GM18870 (cell line): ENCODE measurements around the gene DERL3.

Experiments
- ATAC-seq: cut with Tn5 transposase; IDR thresholded peaks from one replicate; pipeline ENCODE4 v1.9.1; 2021; ENCODE audit warnings: moderate library complexity; ENCODE audit not compliant: unreplicated experiment

The DERL3 gene

DNA sequence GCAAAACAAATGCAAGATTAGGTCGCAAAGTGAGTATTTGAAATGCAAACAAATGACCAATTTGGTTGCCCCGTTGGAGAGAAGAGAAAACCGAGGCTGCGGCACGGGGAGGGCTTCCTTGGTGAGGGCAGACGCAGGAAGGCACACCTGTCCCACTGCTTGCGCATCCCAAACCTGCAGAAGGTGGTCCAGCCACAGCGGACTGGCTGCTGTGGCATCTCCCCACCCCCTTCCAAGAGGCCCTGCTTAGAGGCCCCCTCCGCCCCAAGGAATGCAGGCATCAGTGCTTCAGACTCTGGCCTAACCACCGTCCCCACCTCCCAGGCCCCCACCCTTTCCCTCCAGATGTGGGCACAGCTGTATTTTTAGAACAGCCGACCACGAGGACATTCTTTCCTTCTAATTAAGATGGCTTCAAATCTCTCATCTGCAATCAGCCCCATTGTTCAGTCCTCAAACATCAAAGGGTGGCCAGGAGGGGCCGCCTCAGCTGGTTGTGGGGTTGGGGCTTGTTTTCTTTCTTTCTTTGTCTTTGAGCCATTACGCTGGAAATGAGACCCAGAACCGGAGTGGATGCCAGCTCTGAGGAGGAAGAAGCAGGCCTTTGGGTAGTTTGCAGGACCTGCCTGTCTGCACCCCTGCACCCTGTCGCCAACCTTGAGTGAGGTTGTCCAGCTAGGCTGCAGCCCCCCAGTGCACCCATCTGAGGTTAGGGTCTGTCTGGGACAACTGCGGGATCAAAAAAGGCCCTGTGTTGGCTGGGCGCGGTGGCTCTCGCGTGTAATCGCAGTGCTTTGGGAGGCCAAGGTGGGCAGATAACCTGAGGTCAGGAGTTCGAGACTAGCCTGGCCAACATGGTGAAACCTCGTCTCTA, 9.4 kb upstream of the DERL3 start:
- ATAC-seq, result no peak

DNA sequence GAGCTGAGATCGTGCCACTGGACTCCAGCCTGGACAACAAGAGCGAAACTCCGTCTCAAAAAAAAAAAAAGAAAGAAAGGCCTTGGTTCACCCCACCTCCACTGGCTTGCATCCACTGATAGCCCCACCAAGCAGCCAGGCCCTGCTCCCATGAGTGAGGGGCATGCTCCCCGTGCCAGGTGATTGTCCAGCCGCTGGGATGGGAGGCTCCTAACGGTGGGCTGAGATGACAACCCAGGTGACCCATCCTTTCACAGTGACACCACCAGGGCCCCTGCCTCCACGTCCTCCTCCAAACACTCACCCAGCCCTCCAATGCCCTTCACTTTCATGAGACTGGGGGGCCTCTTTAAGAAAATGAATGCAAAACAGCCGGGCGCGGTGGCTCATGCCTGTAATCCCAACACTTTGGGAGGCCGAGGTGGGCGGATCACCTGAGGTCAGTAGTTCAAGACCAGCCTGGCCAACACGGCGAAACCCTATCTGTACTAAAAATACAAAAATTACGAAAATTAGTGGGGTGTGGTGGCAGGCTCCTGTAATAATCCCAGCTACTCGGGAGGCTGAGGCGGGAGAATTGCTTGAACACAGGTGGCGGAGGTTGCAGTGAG, 8.6 kb upstream of the DERL3 start:
- ATAC-seq, result no peak

DNA sequence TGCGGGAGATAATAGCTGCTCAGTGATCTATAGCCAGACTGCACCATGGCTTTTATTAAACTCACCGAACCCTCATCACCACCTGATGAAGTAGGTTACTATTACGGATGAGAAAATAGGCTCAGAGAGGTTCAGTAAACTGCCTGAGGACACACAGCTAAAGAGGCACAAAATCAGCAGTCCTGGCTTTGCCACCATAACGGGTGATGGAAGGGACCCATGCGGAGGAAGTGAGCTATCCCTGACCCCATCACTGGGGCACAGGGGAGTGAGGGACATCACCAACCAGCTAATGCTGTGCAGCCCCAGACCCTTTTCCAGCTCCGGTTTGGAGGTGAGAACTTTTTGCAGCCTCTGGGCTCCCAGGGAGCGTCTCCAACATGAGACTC, 7.3 kb upstream of the DERL3 start:
- ATAC-seq, result no peak

DNA sequence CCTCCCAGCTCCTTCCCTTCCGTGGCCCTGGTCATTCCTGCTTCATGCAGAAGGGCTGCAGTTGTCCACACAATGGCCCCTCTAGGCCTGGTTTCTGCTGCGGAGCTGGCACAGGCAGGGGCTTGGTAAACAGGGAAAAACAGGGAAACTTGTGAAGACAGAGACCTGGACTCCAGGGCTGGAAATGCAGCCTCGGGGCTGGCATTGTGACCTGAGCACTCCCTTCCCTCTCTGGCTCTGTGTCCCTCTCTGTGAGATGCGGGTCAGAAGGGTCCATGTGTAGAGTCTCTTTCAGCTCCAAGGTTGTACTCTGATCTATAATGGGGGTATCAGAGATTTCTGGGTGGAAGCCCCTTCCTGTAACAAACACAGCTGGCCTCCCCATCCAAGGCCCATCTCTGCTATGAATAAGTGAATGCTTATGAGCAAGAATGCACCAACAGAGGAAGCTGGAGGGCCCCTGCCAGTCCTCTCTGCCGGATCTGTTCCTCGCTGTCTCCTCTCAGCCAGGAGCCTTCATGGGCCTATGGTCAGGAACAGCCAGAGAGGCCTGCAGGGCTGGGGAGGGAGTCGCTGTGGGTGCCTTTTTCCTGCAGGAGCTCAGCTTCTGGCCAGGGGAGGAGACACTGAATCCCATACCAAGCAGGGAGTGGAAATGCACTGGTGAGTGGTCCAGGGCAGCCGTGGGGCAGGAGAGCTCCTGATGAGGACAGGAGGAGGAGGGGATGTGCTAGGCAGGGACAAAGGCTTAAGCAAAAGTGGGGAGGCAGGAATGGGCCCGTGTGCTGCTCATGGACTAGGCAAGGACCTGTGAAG, 6.7 kb upstream of the DERL3 start:
- ATAC-seq, result no peak

DNA sequence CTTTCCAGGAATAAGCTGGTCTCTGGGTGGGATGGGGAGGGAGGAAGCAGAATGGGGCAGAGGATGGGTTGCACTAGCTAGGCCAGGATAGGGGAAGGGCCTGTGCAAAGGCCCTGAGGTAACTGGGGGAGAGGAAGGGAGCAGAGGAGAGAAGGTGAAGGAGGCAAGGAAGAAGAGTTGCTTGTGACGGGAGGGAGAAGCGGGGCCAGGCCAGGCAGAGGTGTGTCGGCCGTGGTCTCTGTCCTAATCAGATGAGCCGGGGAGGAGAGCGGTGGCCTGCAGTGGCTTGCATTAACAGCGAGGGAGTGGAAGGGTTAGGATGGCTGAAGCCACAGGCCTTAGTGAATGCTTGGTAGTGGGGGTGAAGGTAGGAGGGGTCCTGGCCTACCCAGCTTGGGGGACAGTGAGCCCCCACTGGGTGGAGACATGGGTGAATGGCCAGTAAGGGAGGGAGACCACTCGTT, 6.0 kb upstream of the DERL3 start:
- ATAC-seq, result no peak

DNA sequence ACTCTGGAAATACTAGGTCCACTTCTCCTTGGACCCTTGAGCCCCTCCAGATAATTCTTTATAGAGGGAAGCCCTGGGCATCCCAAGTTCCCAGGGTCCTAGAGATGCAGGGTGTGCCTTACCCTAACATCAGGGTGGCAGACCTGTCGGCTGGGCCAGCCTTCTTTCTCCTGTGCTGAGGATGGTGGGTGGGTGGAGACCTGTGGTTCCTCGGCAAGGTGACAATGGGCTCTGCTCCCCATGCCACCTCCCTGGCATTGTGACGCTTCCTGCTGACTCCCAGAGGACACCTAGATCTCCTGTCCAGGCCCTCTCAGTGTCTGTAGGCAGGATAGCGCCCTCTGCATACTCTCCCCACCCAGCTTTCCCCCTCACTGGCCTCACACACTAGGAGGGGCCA, 3.8 kb upstream of the DERL3 start:
- no peak for ATAC-seq

DNA sequence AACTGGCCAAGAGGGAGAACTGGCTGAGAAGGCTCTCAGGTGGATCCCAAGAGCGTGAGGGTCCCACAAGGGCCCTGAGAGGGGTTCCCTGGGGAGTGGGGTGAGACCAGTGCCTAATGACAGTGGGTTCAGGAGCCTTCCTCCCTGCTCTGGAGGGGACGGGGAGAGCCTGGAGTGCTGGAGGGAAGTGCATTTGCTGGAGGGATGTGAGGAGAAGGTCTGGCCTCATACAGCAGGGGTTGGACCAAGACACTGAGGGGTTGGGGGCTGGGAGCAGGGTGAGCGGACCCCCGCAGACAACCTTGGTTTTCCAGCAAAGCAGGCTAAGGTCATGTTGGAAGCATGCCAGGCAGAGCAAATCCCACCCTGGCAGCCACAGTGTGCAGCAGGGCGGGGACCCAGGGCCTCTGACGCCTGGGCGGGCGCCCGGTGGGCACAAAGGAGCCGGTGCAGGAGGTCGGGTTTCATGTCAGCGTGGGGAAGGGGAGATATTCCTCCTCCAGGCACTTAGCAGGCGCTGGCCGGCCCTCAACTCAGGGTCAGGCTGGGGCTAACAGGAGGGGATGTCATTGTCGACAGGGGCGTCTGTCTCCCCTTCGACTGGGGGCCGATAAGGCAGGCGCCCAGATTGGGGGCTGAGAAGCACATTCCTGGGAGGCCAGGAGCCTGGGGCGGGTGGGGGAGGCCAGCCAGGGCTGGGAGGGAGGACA, 3.1 kb upstream of the DERL3 start:
- ATAC-seq, result no peak

DNA sequence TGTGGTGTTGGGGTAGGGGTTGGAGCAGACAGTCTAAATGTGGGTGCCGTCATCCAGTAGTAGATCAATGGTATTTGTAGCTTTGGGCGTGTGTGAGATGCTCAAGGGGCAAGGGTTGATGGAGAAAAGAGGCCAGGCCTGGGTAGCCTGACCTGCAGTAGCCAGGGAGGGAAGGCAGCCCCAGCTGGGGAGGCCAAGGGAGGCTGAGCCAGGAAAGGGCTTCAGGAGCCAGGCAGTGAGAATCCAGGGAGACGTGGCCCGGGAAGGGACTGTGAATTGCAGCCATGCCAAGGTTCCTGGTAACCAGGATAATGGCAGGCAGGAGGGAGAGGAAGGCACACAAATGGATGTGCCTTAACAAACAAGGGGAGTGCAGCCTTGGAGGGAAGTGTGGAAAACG, 2.5 kb upstream of the DERL3 start:
- no peak for ATAC-seq

DNA sequence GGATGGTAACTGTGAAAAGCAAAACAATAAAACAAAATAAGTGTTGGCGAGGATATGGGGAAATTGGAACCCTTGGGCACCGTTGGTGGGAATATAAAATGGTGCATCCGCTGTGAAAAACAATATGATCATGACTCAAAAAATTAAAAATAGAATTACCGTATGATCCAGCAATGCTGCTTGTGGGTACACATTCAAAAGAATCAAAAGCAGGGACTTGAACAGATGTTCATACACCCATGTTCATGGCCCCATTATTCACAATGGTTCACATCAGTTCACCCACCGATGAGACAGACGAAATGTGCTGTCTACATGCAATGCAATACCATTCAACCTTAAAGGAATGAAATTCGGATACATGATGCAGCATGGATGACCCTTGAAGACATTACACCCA, 1.2 kb upstream of the DERL3 start:
- no peak for ATAC-seq

DNA sequence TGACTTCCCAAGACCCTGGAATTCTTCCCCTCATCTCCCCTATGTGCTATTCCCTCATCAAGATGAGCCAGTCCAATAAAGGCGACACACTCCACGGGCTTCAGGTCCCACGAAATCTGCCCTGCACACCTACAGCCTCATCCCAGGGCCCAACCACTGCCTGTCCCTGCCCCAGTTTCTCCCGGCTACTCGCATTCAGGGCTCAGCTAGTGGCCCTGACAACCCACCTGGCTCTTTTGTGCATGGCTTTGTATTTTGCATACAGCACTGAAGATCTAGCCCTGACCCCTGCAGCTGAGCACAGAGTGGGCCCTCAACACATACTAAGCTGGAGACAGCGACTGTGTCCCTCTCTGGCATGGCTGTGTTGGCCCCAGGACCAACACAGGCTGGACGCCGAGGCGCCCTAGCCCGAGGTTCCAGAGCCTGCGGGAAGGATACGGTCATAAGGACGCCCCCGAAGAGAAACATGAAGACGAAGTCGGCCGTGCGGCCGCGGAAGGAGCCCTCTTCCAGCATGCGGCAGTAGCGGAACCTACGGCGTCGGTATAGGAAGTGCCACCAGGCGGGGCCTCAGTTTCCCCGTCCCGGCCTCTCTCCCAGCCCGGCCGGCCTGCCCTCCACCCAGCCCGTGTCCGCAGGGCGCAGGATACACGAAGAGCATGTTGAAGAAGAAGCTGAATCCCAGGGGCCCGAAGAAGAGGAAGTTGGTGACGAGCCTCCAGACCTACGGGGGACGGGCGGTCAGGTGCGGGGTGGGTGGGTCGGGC, 710 bp downstream of the DERL3 start:
- no peak for ATAC-seq

DNA sequence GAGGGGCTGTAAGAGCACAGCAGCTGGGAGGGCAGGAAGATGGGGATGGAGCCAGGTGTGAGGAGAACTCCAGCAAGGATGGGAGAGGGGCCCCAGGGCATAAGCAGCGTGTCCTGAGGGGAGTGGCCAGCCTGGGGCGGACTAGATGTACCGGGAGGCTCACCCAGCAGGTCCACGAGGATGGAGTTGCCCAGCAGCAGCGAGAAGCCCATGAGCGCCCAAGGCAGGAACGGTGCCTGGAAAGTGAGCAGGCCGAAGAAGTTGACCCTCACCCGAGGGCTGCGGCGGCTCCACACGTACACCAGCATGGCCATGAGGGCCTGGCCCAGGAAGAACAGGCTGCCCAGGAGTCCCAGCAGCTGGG, 1.3 kb downstream of the DERL3 start:
- ATAC-seq, result no peak

DNA sequence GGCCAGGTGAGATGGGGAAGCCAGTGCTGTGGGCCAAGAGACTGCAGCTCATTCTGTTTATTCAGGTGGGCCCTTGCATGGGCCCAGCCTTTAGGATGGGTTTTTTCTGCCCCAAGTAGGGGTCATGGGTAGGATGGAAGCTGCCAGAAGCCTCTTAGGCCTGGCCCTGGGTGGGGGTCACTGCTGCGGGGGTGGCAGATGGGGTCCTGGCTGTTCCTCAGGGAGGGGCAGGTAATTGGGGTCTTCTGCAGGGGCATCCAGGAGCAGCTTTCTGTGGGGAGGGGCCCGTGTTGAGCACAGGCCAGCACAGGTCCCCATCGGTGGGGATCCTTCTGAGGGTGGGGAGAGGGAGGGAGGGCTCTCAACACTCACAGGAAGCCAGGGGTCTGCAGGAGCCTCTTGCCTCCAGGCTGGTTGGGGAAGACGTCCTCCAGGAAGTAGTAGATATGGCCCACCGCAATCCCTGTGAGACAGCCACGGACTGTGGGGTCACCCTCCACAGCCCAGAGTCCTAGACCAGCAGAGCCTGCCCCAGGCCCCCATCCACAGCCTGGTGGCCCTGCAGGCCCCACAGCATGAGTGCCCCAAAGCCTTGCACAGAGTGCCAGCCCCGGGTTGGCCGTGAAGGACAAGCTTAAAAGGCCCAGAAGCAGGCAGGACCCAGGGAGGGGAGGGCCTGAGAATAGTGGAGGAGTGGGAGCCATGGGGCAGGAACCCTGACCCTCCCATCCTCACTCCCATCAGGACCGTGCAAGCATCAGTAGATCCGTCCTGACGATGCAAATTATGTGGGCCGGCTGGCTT, 1.9 kb downstream of the DERL3 start:
- no peak for ATAC-seq

DNA sequence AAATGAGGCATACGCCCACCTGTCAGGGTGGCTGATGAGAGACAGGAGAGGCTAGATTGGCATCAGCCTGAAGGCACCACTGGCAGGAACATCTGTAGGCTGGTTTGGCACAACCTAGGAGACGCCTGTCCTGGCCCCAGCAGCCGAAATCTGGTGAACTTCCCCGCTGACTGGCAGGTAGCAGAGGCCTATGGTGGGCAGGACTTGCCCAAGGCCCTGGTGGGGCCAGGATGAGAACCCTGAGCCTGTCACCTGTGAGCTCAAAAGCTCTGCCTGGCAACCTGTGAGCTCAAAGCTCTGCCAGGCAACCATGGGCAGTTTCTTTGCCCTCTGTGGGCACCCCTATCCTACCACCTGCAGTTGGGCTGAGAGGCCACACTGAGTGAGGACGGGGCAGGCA, 2.5 kb downstream of the DERL3 start:
- ATAC-seq, result no peak

DNA sequence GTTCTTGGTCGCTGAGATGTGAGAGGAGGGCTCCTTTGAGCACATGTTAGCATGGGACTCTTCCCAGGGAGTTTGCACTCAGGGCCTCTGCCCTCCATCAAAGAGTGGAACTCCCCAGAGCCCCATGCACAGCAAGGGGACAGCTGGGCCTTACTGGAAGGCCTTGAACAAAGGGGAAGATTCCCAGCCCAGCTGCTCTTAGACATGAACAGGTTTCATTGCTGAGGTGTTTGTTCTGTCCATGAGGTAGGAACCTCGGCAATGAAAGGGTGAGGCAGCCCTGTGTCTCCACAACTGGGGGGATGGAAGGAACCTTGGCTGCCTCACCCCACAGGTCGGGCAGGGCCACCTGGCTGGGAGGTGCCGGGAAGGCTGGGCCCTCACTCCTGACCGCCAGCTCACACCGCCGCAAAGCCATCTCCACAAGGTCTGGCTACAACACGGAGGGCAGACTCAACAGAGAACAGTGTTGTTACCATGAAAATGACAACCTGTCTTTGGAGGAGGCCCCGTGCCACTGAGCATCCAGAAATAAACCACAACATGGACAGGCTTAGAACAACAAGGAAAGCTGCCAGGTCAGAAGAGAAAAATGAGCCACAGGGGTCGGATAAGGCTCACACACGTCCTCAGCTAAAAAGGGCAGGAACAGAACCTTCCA, 3.2 kb downstream of the DERL3 start:
- no peak for ATAC-seq

DNA sequence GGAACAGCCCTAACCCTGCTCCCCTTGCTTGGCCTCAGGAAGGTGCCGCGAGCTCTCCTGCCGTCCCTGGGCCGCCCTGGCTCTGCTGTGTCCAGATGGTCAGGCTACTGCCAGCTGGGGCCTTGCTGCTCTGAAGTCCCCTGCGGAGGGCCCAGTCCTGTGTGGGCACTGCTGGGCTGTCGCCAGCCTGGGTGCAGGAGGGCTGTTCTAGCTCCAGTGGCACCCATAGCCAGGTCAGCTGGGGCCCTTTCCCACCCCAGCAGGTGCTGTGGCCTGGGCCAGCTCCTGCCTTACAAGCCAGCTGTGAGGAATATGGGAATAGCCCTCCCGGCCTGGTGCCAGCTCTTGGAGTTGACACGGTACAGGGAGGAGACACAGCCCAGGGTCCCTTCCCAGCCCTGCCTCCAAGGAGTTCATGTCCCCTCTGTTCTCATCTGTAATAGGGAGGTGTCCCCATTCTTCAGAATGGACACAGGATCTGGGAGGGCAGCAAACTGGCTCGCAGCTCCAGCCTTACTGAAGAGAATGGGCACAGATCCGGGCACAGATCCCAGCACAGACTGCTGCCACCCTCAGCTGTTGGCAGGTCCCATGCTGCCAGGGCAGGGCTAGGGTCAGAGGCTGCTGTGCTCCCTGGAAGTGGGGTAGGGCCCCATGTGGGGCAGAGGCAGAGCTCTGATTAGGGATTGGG, 3.9 kb downstream of the DERL3 start:
- no peak for ATAC-seq

DNA sequence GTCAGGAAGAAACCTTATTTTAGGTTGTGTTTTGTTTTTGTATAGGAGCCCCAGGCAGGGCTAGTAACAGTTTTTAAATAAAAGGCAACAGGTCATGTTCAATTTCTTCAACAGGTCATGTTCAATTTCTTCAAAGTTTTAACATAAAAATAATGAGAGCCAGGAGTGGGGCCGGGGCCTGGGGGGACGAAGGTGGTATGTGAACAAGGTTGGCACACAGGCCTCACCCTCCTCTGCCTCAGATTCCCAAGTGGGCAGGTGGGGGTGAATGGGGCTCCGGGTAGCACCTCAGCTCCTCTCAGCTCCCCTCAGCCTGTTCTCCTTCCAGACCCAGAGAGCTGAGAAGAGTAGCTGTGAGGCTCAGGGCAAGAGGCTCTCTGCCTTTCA, 4.4 kb downstream of the DERL3 start:
- ATAC-seq, result no peak

DNA sequence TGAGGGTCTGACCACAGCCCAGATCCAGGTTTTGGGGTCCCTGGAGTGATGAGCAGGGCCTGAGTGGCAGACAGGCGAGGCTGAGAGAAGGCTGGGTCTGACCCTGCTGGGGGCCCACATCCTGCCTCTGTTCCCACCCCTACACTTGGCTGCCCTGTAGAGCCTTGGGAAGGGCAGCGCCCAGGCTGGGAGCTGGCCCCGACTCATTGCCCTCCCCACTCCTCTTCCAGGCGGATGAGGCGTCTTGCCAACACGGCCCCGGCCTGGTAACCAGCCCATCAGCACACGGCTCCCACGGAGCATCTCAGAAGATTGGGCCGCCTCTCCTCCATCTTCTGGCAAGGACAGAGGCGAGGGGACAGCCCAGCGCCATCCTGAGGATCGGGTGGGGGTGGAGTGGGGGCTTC, 4.9 kb downstream of the DERL3 start:
- ATAC-seq, result no peak

DNA sequence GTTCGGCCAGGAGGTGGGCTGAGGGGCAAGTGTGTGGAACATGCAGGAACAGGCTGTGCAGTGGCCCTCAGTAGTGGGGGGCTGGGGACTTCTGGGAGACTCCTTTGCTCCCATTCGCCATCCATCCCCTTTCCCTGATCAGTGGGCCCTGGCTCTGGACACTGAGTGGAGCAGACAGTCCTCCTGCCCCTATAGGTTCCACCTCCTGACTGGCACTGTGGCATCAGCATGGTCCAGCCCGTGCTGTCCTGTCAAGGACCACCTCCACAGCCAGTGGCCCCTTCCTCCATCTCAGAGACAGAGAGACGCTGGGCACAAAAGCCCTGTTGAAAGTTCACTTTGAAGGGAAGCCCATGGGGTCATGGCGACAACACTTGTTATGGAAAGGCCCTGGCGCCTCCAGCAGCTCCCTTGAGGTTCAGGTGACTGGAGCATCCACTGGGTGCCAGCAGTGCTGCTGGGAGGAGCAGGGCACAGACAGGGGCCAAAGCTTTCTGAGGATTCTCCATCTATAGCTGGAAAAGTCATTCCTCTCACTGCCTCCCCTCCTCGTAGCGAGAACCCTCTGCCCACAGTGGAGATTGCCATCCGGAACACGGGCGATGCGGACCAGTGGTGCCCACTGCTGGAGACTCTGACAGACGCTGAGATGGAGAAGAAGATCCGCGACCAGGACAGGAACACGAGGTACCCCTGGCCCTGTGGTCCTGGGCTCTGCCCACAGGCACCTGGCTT, 5.6 kb downstream of the DERL3 start:
- no peak for ATAC-seq
